Measurements from ENCODE around the gene DOCK3.
"Not testable (repeated sequence)": the region's sequence is repeated elsewhere in the genome, so short reads cannot be mapped to it uniquely, and the experiment has no call there.

The DOCK3 gene

GRCh38 chr3:51102396-51102795 lies 427.7 kb downstream of the DOCK3 start:
- H3K27me3 ChIP-seq (ENCODE audit: insufficient read depth, low read length), result no peaks in the 10 kb centered on the region
- H3K27ac ChIP-seq (ENCODE audit: low read depth, low read length), result no peak overlapping the region
- H3K4me3 ChIP-seq (ENCODE audit: low read length), result no peak overlapping the region
- 82% methylated on average over 1 of the region's 1 CpG for WGBS
- H3K36me3 ChIP-seq (ENCODE audit: insufficient read depth, low read length), result 0 out of 2 replicates have a peak, but pooled peaks cover 4% of the 10 kb centered on the region
- no peaks in the 10 kb centered on the region for H3K4me1 ChIP-seq (ENCODE audit: insufficient read depth, low read length)
- H3K9me3 ChIP-seq (ENCODE audit: insufficient read depth, low read depth, low read length), result no peaks in the 10 kb centered on the region
- no peak overlapping the region for H3K9ac ChIP-seq (ENCODE audit: low read depth, low read length)

GRCh38 chr3:51106242-51106876 lies 431.6 kb downstream of the DOCK3 start:
- WGBS, result 94% methylated on average over 9 of the region's 9 CpGs
- Histone ChIP-seq H3K36me3 (ENCODE audit: insufficient read depth, low read length) (0 out of 2 replicates have a peak, but pooled peaks cover 4% of the 10 kb centered on the region), H3K9ac (ENCODE audit: low read depth, low read length) (no peak overlapping the region), H3K9me3 (ENCODE audit: insufficient read depth, low read depth, low read length) (no peaks in the 10 kb centered on the region), H3K27ac (ENCODE audit: low read depth, low read length) (no peak overlapping the region), H3K4me1 (ENCODE audit: insufficient read depth, low read length) (no peaks in the 10 kb centered on the region), H3K27me3 (ENCODE audit: insufficient read depth, low read length) (no peaks in the 10 kb centered on the region), H3K4me3 (ENCODE audit: low read length) (no peak overlapping the region)

- Histone ChIP-seq H3K4me1 (ENCODE audit: insufficient read depth, low read length) (no peaks in the 10 kb centered on the region), H3K27ac (ENCODE audit: low read depth, low read length) (no peak overlapping the region), H3K36me3 (ENCODE audit: insufficient read depth, low read length) (0 out of 2 replicates have a peak, but pooled peaks cover 2% of the 10 kb centered on the region), H3K9ac (ENCODE audit: low read depth, low read length) (no peak overlapping the region), H3K27me3 (ENCODE audit: insufficient read depth, low read length) (no peaks in the 10 kb centered on the region), H3K4me3 (ENCODE audit: low read length) (no peak overlapping the region), H3K9me3 (ENCODE audit: insufficient read depth, low read depth, low read length) (no peaks in the 10 kb centered on the region)
- 97% methylated on average over 3 of the region's 3 CpGs for WGBS
Measured at GRCh38 chr3:51110586-51110985, 435.9 kb downstream of the DOCK3 start.

- H3K36me3 ChIP-seq (ENCODE audit: insufficient read depth, low read length), result no peaks in the 10 kb centered on the region
- 0 out of 2 replicates have a peak, but pooled peaks cover 4% of the 10 kb centered on the region for H3K9me3 ChIP-seq (ENCODE audit: insufficient read depth, low read depth, low read length)
- no peaks in the 10 kb centered on the region for H3K4me1 ChIP-seq (ENCODE audit: insufficient read depth, low read length)
- no peak overlapping the region for H3K27ac ChIP-seq (ENCODE audit: low read depth, low read length)
- no peak overlapping the region for H3K4me3 ChIP-seq (ENCODE audit: low read length)
- 92% methylated on average over 2 of the region's 2 CpGs for WGBS
- no peak overlapping the region for H3K9ac ChIP-seq (ENCODE audit: low read depth, low read length)
- no peaks in the 10 kb centered on the region for H3K27me3 ChIP-seq (ENCODE audit: insufficient read depth, low read length)
Measured at GRCh38 chr3:51122944-51123343, 448.2 kb downstream of the DOCK3 start.

- 0 out of 2 replicates have a peak, but pooled peaks cover 4% of the 10 kb centered on the region for H3K9me3 ChIP-seq (ENCODE audit: insufficient read depth, low read depth, low read length)
- no peak overlapping the region for H3K9ac ChIP-seq (ENCODE audit: low read depth, low read length)
- no peak overlapping the region for H3K27ac ChIP-seq (ENCODE audit: low read depth, low read length)
- 90% methylated on average over 3 of the region's 3 CpGs for WGBS
- no peak overlapping the region for H3K4me3 ChIP-seq (ENCODE audit: low read length)
- no peaks in the 10 kb centered on the region for H3K4me1 ChIP-seq (ENCODE audit: insufficient read depth, low read length)
- no peaks in the 10 kb centered on the region for H3K36me3 ChIP-seq (ENCODE audit: insufficient read depth, low read length)
- H3K27me3 ChIP-seq (ENCODE audit: insufficient read depth, low read length), result no peaks in the 10 kb centered on the region
Measured at GRCh38 chr3:51123531-51123930, 448.8 kb downstream of the DOCK3 start.

DNA sequence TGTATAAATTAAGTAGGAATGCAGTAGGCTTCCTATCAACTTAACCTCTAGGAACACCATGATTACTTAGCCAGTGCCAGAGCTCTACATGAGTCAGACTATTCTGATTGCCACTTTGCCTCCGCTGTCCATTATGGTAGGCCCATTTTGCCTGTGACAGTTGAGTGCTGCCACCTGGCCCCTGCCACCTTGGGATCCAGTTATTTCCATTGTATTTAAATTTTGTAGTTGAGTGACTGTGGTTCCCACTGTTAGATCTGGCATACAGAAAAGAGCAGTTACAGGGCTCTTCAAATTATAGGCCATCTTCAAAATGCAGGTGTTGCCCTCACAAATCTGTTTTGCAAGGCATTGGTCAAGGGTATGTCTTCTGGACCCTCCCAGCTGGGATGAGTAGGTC lies 456.9 kb downstream of the DOCK3 start:
- H3K4me3 ChIP-seq (ENCODE audit: low read length); H3K9me3 ChIP-seq (ENCODE audit: insufficient read depth, low read depth, low read length); H3K27me3 ChIP-seq (ENCODE audit: insufficient read depth, low read length); H3K4me1 ChIP-seq (ENCODE audit: insufficient read depth, low read length); H3K27ac ChIP-seq (ENCODE audit: low read depth, low read length); H3K36me3 ChIP-seq (ENCODE audit: insufficient read depth, low read length); H3K9ac ChIP-seq (ENCODE audit: low read depth, low read length): not testable (repeated sequence)
- 94% methylated on average over 1 of the region's 1 CpG for WGBS

DNA sequence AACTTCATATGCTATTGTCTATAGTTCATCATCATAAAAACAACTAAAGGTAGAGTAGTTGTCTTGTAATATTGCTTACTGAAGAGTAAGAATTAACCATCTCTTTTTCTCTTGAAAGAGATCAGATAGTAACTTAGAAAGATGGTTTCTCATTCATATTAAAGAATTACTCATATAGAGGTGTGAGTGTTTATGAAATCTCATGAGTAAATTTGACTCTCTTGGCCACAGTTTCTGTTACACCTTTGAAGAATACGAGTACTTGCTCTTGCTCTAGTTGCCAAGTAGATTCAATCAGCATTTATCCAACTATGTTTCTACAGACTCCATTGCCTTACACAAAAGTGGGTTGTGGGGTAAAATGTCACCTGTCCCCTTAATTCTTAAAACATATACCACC lies 463.0 kb downstream of the DOCK3 start:
- WGBS, result 100% methylated on average over 1 of the region's 1 CpG
- Histone ChIP-seq H3K27me3 (ENCODE audit: insufficient read depth, low read length) (no peaks in the 10 kb centered on the region), H3K27ac (ENCODE audit: low read depth, low read length) (no peak overlapping the region)

DNA sequence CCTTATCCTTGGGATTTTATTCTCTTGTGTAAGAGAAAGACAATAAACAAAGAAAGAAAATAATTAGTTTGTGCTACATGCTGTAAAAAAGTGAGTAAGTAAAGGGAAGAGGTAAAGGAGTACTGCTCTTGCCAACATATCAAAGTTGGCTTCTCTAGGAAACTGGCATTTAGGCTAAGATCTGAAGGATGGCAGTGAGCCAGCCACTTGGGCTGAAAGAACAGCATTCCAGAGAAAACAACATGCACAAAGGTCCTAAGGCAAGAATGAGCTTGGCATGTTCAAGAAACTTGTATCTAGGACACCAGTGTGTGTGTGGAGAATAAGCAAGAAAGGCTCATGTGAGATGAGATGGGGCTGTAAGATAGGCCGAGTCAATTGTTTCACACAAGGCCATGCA lies 464.9 kb downstream of the DOCK3 start:
- H3K9ac ChIP-seq (ENCODE audit: low read depth, low read length), result no peak overlapping the region
- no peaks in the 10 kb centered on the region for H3K36me3 ChIP-seq (ENCODE audit: insufficient read depth, low read length)
- no peaks in the 10 kb centered on the region for H3K9me3 ChIP-seq (ENCODE audit: insufficient read depth, low read depth, low read length)
- H3K27ac ChIP-seq (ENCODE audit: low read depth, low read length), result no peak overlapping the region
- H3K27me3 ChIP-seq (ENCODE audit: insufficient read depth, low read length), result no peaks in the 10 kb centered on the region
- H3K4me1 ChIP-seq (ENCODE audit: insufficient read depth, low read length), result no peaks in the 10 kb centered on the region
- WGBS, result 88% methylated on average over 1 of the region's 1 CpG
- no peak overlapping the region for H3K4me3 ChIP-seq (ENCODE audit: low read length)

More for the DNA sequence above, 463.0 kb downstream of the DOCK3 start:
- H3K9me3 ChIP-seq (ENCODE audit: insufficient read depth, low read depth, low read length), result no peaks in the 10 kb centered on the region
- H3K4me3 ChIP-seq (ENCODE audit: low read length), result no peak overlapping the region
- no peak overlapping the region for H3K9ac ChIP-seq (ENCODE audit: low read depth, low read length)
- no peaks in the 10 kb centered on the region for H3K36me3 ChIP-seq (ENCODE audit: insufficient read depth, low read length)
- no peaks in the 10 kb centered on the region for H3K4me1 ChIP-seq (ENCODE audit: insufficient read depth, low read length)

DNA sequence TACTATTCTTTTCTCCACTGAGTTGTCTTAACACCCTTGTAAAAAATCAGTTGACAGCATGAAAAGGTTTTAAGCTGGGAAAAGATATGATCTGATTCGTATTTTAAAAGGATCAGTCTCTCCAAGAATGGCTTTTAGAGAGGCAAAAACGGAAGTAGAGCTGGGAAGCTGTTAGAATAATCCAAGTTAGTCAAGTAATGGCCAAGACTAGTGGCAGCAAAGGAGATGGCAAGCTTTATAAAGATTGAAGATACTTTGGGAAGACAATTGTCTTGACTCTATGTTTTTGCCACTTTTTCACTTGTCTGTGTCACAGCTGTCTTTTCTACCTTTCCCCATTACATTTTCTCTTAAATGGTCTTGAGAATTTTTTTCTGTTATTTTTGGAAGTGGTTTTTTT lies 466.8 kb downstream of the DOCK3 start:
- Histone ChIP-seq H3K36me3 (ENCODE audit: insufficient read depth, low read length) (no peaks in the 10 kb centered on the region), H3K9me3 (ENCODE audit: insufficient read depth, low read depth, low read length) (no peaks in the 10 kb centered on the region), H3K4me1 (ENCODE audit: insufficient read depth, low read length) (no peaks in the 10 kb centered on the region), H3K9ac (ENCODE audit: low read depth, low read length) (no peak overlapping the region), H3K27me3 (ENCODE audit: insufficient read depth, low read length) (no peaks in the 10 kb centered on the region), H3K4me3 (ENCODE audit: low read length) (no peak overlapping the region), H3K27ac (ENCODE audit: low read depth, low read length) (no peak overlapping the region)
- WGBS, result 80% methylated on average over 2 of the region's 2 CpGs

DNA sequence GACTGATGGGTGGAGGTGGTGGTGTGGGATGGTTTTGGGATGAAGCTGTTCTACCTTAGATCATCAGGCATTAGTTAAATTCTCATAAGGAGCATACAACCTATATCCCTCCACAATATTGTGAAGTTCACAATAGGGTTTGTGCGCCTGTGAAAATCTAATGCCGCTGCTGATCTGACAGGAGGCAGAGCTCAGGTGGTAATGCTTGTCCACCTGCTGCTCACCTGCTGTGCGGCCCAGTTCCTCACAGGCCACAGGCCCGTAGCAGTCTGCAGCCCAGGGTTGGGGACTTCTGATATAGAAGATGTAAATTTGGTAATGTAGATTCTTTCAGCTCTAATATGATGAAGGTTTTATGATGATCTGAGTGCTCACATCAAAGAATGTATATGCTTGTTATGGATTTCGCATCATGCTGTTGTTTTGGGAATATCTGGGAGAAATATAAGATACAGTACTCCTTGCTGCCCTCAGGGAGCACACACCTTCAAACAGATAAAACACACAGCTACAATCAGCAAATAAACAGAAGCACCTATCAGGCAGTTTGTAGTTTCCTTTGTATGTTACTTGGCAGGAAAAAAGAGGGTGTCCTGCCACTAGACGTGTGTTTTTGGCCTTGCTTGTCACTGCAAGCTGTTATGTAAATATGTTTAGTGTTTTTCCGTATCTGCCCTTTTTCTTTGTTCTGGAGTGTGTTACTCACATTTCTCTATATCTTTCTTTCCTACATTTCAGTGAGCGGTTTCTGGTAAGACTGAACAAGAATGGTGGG lies 471.3 kb downstream of the DOCK3 start:
- no peak overlapping the region for H3K27ac ChIP-seq (ENCODE audit: low read depth, low read length)
- no peaks in the 10 kb centered on the region for H3K27me3 ChIP-seq (ENCODE audit: insufficient read depth, low read length)
- no peaks in the 10 kb centered on the region for H3K36me3 ChIP-seq (ENCODE audit: insufficient read depth, low read length)
- H3K9ac ChIP-seq (ENCODE audit: low read depth, low read length), result no peak overlapping the region
- H3K9me3 ChIP-seq (ENCODE audit: insufficient read depth, low read depth, low read length), result no peaks in the 10 kb centered on the region
- WGBS, result 88% methylated on average over 7 of the region's 8 CpGs
- H3K4me3 ChIP-seq (ENCODE audit: low read length), result no peak overlapping the region
- H3K4me1 ChIP-seq (ENCODE audit: insufficient read depth, low read length), result no peaks in the 10 kb centered on the region

GRCh38 chr3:51146781-51147180 lies 472.1 kb downstream of the DOCK3 start:
- H3K27me3 ChIP-seq (ENCODE audit: insufficient read depth, low read length), result no peaks in the 10 kb centered on the region
- H3K36me3 ChIP-seq (ENCODE audit: insufficient read depth, low read length), result no peaks in the 10 kb centered on the region
- no peak overlapping the region for H3K9ac ChIP-seq (ENCODE audit: low read depth, low read length)
- WGBS, result 100% methylated on average over 2 of the region's 2 CpGs
- no peak overlapping the region for H3K27ac ChIP-seq (ENCODE audit: low read depth, low read length)
- H3K9me3 ChIP-seq (ENCODE audit: insufficient read depth, low read depth, low read length), result no peaks in the 10 kb centered on the region
- no peak overlapping the region for H3K4me3 ChIP-seq (ENCODE audit: low read length)
- no peaks in the 10 kb centered on the region for H3K4me1 ChIP-seq (ENCODE audit: insufficient read depth, low read length)

All from HUES64 (cell line).